ENCODE results near the gene SLC10A3. TPM values are rescaled to one million over a fixed set of nuclear protein-coding genes. Genes with fewer than 3 reads are reported as not detected.

Gene SLC10A3
- 23.4 and 25.2 TPM in 2 replicates for total RNA-seq

- intact Hi-C loops (cut with micrococcal nuclease): loop anchor here (1.0 to 2.0 kb wide), 7 partner anchors 11 to 392 kb away; partner anchors contain the start of genes ATP6AP1, FAM3A, GDI1 and IKBKG
Observed at GRCh38 chrX:154490414-154491083, at the start of gene SLC10A3. SLC10A3 (minus strand) TSS chrX:154490629; CDS start chrX:154488940, 1,689 bp downstream.

GRCh38 chrX:154539077-154539476, 48.6 kb upstream of the SLC10A3 start:
- intact Hi-C loops (cut with micrococcal nuclease): no loop called here

GRCh38 chrX:154535892-154536291, 45.5 kb upstream of the SLC10A3 start:
- intact Hi-C loops (cut with micrococcal nuclease): no loop called here

GRCh38 chrX:154534526-154535322, 44.3 kb upstream of the SLC10A3 start:
- intact Hi-C loops (cut with micrococcal nuclease): loop anchor here (1.0 to 5.0 kb wide), 3 partner anchors 137 to 521 kb away; partner anchors contain the start of gene RPL10

GRCh38 chrX:154532690-154533089, 42.3 kb upstream of the SLC10A3 start:
- intact Hi-C loops (cut with micrococcal nuclease): loop anchor here (5.0 kb wide), 1 partner anchor 135 kb away; the partner anchor contains the start of gene RPL10

- intact Hi-C loops (cut with micrococcal nuclease): loop anchor here (5.0 kb wide), 1 partner anchor 134 kb away; the partner anchor contains the start of gene RPL10
Observed at GRCh38 chrX:154531626-154532025, 41.2 kb upstream of the SLC10A3 start.

- intact Hi-C loops (cut with micrococcal nuclease): loop anchor here (5.0 kb wide), 1 partner anchor 133 kb away; the partner anchor contains the start of gene RPL10
Observed at GRCh38 chrX:154530286-154530685, 39.9 kb upstream of the SLC10A3 start.

GRCh38 chrX:154529206-154529612, 38.8 kb upstream of the SLC10A3 start:
- intact Hi-C loops (cut with micrococcal nuclease): no loop called here

- intact Hi-C loops (cut with micrococcal nuclease): no loop called here
Observed at GRCh38 chrX:154526901-154527675, 36.7 kb upstream of the SLC10A3 start.

- intact Hi-C loops (cut with micrococcal nuclease): no loop called here
Observed at GRCh38 chrX:154525606-154526490, 35.4 kb upstream of the SLC10A3 start.

- intact Hi-C loops (cut with micrococcal nuclease): loop anchor here (5.0 to 10.0 kb wide), 5 partner anchors 77 to 795 kb away; partner anchors contain the start of genes ABCD1, BCAP31, FAM50A and HCFC1
Observed at GRCh38 chrX:154519389-154519788, 29.0 kb upstream of the SLC10A3 start.

GRCh38 chrX:154517101-154517781, 26.8 kb upstream of the SLC10A3 start:
- intact Hi-C loops (cut with micrococcal nuclease): loop anchor here (5.0 to 10.0 kb wide), 5 partner anchors 75 to 792 kb away; partner anchors contain the start of genes ABCD1, BCAP31, FAM50A and HCFC1

GRCh38 chrX:154516656-154517100, 26.2 kb upstream of the SLC10A3 start:
- intact Hi-C loops (cut with micrococcal nuclease): loop anchor here (1.0 to 10.0 kb wide), 10 partner anchors 26 to 792 kb away; partner anchors contain the start of genes ABCD1, ATP6AP1, BCAP31 and FAM50A

GRCh38 chrX:154515966-154516655, 25.7 kb upstream of the SLC10A3 start, which contains the start of gene FAM3A:
FAM3A (minus strand) TSS chrX:154516232; CDS start chrX:154515772, 460 bp downstream.
- intact Hi-C loops (cut with micrococcal nuclease): loop anchor here (1.0 to 10.0 kb wide), 10 partner anchors 26 to 791 kb away; partner anchors contain the start of genes ABCD1, ATP6AP1, BCAP31 and FAM50A

GRCh38 chrX:154515090-154515965, 24.9 kb upstream of the SLC10A3 start:
- intact Hi-C loops (cut with micrococcal nuclease): loop anchor here (5.0 to 10.0 kb wide), 5 partner anchors 73 to 791 kb away; partner anchors contain the start of genes ABCD1, BCAP31, FAM50A and HCFC1

GRCh38 chrX:154513716-154514115, 23.3 kb upstream of the SLC10A3 start:
- intact Hi-C loops (cut with micrococcal nuclease): loop anchor here (10.0 kb wide), 1 partner anchor 789 kb away; the partner anchor contains the start of genes ABCD1 and BCAP31

Data from T-helper 1 cell treated with Interleukin-12 subunit alpha and Interleukin-12 subunit beta and Interleukin-4 antibody, amounts not matched to agents 30 ng/mL and 1 ng/mL, for 36 hours (primary cell).